Cortex of kidney (tissue), 1 donor: Measurements from ENCODE around the gene SCCPDH.

Experiments
- DNase-seq: peaks from one replicate; lab custom pipeline; 2025; lab: John Stamatoyannopoulos, UW

Gene SCCPDH

DNA sequence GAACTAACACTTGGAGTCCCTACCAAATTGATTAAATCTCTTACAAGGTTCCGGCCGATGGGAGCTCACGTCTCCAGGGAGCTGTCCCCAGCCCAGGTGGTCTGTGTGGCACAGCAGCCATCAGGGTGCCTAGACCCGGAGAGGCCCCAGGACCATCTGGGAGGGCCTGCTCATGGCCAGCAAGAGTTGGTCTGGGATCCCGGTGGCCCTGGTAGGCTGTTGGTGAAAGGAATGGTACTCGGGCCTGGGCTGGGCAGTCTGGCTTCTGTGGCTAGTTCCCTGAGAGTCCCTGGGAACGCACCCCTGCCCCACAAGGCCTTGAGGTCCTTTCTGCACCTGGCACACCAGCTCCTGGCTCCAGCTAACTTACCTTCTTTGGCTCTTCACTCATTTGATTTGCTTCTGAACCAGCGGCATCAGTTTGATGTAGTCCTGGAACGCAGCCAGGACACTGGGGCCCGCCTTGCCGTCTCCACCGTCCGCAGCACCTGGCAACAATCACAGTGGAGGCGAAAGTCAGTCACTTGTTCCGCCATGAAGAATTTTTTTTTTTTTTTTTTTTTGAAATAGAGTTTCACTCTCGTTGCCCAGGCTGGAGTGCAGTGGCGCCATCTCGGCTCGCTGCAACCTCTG, 62.5 kb downstream of the SCCPDH start:
- no peak for DNase-seq

DNA sequence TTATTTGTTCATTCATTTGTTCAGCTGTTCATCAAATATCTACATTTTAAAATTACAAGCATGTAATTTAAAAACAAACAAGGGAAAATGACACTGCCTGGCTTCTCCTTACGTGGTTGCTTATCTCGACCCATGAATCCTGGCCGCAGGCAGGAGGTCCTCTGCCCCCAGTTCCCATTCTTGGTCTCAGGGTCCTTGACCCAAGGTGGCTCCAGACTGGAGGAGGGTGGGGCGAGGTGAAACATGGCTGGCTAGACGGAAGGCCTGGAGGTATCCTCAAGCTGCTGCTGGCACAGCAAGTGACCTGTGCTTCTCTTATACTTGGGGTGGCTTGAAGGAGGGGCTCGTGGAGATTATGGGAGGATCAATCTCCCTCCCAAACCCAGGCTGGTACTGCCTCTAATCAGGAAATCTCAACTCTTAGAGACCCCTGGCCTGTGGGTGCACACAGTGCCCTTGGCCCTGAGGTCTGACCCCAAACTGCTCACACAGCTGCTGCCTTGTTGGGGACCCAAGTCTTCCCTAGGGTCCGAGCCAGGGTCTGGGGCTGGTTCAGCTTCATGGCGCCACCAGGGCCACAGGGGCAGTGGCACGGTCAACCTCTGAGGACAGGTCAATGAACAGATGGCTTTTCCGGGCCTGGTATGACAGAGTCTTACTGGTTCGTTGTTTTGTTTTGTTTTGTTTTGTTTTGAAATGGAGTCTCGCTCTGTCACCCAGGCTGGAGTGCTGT, 63.7 kb downstream of the SCCPDH start:
- DNase-seq, result no peak

DNA sequence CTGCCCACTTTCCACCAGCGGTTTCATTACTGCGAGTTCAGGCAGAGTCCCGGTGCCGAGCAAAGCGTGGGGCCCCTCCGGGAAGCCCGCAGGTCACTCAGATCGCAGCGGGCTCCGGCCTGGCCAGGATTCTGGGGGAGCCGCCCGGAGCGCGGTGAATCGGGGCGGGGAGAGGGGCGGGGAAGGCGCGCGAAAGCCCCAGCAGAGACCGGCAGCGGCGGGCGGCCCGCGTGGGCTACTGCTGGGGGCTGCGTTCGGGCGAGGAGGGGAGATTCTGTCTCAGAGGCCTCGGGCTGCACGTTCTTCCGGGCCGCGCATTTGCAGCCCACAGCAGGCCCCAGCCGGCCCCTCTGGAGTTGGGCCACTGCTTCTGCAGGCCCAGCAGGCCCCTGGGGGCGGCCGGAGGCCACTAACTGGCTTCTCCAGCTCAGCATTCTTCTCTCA, 64.7 kb downstream of the SCCPDH start:
- no peak for DNase-seq

DNA sequence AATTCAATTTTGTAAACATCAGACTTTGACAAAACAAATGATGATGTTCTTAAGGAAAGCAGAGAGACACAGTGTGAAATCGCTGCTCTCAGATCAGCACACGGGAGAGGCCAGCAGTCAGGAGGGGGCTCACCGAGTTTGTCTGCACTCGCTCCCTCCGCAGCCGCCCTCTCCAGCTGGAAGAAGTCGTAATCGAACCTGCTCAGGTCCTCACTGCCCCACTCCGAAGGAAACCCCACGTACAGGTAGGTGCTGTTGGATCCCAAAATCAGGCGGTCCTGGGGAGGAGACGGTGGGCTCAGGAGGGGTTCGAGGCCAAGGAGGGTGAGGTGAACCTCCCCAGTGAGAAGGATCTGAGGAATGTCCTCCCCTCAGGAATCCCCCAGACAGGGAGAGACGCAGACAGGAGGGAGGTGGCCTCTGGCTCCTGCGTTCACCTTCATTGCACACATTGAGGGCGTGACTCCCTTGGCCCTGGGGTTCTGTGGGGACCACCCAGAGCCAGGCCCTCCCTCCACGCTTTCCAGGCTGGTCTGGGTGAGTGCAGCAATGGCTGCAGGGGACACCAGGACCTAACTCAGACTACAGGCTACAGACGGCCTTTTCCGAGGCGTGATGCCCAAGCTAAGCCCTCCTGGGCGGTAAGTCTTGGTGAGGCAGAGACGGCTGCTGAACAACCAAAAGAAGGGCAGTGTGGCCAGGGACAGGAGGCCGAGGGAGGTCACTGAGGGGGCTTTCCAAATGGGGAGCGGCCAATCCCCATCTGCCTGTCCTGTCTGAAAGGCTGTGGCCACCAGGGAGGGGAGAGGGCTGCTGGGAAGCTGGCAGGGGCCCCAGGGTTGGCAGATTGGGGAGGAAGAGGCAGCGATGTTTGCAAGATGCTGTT, 65.5 kb downstream of the SCCPDH start:
- no peak for DNase-seq

DNA sequence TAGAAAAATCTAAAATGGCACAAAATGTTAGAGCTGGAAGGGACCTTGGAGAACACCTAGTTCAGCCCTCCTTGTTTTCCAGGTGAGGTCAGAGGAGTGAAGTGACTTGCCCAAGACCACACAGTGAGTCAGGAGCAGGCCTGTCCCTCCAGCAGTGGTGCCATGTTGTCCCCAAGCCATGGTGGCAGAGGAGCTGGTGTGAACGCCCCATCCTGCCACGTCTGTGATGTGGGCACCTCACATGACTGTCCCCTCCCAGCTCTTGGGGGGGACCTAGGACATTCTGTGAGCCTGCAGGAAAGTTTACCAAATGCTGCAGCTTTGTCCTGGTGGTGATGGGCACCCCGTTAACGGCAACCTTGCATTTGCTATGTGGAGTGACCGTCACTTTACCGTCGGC, 66.2 kb downstream of the SCCPDH start:
- no peak for DNase-seq

DNA sequence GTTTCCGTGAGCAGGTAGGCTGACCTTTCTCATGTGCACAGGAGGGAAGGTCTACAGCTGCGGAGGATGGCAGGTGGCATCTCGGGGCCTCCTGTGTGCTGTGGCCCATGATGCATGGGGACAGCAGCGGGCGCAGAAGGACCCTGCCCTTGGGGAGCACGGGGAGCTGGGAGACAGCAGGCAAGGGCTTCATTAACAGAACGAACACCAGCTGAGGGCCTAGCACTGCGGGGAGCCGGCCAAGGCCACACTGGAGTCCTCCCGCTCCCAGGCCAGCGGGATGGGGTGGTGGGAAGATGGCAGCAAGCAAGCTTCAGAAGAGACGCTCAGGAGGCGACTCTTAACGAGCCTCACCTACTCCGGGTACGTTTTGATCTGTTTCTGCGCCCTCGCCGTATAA, 66.6 kb downstream of the SCCPDH start:
- DNase-seq, result no peak

DNA sequence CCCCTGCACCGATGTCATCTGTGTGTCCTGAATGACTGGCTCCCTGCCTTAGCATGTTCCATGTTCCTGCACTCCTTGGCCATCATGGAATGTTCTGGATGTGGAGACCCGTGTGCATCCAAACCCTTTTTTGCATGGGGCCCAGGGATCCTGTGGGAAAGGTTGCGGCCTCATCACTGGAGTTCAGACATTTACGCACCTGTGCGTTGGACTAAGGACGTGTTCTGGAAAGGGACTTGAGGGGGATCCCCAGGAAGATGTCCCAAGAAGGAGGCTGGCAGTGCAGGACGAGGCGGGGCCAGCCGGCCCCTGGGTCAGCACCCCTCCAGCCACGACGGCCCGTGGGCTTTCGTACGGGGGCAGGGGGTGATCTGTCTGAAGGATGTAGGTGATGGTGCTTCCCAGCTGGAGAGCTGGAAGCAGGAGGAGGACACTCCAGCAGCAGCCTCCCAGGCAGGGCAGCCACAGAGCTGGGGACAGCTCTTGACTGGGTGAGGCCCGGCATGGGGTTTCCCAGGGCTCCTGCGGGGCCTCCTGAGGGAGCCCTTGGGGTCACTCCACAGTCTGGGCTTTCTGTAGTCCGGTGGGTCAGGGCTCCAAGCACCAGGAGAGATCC, 67.2 kb downstream of the SCCPDH start:
- DNase-seq, result no peak

DNA sequence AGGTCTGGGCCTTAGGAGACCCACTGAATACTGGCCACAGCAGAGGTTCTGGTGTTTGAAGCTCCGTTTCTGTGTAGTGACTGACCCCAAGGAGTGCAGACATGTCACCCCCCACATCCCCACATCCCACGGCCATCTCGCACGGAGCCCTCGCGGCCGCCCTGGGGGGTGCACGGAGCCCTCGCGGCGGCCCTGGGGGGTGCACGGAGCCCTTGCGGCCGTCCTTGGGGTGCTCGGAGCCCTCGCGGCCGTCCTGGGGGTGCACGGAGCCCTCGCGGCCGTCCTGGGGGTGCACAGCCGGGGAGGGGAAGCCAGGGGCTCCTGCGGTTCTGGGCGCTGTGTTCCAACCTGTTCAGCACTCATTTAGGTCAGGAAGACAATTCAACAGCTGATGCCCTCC, 68.4 kb downstream of the SCCPDH start:
- DNase-seq, result no peak

DNA sequence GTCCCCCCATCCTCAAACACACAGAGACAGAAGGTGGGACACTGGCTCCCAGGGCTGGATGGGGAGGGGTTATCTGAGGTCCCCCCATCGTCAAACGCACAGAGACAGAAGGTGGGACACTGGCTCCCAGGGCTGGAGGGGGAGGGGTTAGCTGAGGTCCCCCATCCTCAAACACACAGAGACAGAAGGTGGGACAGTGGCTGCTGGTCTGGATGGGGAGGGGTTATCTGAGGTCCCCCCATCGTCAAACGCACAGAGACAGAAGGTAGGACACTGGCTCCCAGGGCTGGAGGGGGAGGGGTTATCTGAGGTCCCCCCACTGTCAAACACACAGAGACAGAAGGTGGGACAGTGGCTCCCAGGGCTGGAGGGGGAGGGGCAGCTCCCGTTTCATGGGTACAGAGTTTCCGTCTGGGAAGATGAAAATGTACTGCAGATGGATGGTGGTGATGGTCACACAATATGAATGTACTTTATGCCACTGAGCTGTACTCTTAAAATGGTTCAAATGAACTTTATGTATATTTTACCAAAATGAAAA, 69.2 kb downstream of the SCCPDH start:
- no peak for DNase-seq

DNA sequence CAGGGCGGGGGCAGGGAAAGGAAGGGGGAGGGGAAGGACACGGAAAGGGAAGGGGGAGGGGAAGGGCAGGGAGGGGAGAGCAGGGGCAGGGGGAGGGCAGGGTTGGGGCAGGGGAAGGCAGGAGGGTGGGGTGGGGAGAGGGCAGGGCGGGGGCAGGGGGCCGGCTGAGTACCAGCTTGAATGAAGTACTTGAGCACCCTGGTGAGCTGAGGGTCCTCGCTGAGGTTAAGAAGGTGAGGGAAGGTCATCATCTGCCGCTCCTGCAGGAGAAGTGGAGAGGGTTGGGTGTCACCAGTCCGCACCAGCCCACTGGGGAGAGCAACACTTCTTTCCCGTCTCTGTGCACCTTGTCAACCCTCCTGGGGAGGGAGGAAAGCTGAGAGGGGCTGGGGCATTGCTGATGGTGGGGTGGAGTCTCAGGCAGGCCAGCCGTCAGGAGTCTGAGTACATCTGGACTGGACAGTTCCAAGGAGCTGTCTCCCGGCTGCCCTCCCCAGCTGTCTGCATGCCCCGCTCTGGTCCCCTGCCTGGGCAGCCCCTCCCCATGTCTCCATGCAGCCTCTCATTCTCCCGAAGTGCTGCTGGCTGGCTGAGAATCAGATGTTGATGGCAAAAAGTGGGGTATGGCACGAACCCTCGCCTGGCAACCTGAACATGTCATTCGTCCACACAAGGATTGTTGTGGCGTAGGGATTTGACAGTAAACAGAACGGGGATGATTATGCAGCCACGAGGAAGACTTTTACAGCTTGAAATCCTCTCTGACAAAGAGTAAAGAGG, 70.0 kb downstream of the SCCPDH start:
- no peak for DNase-seq

DNA sequence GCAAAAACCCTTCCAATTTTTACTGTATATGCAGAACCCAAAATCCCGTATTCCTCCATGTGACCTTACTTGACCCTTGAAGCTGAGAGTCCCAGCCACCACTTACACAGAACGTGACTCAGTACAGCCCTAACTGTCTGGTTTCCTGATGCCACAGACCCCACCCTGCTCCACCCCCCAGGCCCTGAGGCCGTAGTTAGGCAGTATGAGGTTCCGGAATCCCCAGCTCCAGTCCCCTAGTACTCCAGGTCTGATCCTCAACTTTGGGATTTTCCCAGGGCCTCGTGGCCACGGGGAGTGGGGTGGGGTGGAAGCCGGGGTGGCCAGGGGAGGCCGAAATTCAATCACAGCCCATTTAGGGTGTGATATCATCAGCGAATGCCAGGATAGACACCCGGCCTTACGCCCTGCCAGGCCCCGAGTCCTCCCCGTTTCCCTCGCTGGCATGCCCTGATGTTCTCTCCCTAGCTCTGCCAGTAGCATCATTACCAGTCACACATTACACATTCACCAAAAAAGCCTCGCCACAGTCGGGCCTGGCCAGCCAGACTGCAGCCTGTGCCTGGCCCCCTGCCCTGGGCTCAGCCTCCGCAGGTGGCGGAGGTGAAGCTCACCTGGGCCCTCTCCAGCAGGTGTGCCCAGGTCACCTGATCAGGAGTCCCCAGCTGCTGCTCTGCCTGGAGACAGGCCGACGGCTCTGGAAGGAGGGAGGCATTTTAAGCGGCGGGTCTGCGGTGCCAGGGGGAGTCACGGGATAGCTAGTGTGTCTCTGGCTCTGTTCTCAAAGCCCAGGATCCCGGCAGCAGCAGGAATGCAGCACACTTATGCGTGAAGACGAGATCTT, 70.8 kb downstream of the SCCPDH start:
- DNase-seq, result no peak

DNA sequence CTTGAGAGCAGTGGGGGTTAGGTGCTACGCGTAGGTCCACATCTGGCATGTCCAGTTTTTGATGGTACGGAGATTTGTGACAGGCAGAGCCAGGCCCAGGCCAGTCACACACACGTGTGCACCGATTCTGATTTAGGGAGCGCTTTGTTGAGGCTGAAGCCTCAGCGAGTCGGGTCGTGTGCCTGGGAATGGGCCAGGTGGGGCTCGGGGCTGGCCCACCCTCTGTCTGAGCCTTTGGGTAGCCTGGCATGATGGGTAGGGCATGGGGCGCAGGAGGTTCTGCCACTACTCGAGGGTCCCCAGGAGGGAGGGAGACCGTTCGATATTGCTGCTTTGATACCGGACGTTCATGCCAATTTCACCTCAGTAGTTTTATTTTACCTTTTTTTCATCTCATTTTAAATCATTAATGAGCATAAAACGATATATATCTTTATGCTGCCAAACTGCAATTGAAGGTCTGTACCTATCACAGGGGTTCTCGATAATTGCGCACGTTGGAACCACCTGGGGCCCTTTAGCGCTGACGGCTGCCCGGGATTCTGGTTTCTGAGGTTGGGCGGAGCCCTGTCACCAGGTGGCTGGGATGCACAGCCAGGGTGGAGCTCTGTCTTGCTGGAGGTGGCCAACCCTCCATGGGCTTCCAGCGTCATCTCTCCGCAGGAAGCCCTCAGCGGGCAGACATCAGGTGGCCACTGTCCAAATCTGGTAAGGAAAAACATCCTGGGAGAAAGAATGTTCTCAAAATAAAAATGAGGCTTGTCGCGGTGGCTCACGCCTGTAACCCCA, 71.9 kb downstream of the SCCPDH start:
- DNase-seq, result no peak

DNA sequence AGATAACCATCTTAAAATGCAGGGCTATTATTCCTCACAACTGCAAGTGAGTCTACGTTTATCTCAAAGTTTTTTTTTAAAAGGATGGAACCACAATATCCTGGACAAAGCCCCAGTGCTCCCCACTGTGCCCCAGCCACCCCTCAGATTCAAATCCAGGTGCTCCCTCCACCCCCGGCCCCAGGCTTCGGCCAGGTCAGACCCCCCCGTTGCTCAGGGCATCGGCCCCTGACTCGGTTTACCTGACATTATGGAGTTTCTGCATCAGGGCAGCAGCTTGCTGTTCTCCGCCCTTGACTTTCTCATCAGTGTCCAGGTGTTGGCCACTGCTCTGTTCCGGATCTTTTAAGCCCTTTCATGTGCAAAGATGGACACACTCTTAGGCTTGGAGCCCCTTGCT, 72.9 kb downstream of the SCCPDH start:
- DNase-seq, result no peak

DNA sequence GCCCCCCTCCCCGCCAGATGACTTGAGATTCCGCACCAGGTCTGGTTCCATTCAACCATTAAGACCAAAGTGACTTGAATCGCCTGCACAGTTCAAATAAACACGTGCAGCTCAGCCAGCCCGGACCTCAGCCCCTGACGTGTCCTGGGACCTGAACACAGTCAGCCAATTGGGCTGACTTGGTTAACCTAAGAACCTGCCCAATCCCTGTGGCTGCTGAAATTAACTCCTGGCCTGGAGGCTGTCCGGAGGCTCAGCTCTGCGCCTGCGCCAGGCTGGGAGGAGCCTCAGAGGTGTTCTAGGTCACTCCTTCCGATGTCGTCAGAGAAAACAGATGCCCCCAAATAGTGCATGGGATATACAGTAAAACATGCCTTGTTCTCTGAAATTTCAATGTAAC, 73.4 kb downstream of the SCCPDH start:
- no peak for DNase-seq

DNA sequence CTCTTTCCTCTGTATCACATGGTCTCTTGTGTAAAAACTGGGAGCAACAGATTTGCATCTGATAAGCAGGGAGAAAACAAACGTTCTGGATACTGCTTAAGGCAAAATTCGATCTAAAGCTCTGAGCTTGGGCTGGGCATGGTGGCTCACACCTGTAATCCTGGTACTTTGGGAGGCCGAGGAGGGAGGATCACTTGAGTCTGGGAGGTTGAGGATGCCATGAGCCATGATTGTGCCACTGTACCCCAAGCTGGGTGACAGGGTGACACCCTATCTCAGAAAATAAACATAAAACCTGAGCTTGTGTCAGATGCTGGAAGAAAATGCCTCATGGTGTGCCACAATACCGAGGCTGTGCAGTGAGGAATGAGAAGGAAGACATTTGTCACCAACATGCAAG, 73.9 kb downstream of the SCCPDH start:
- DNase-seq, result no peak

DNA sequence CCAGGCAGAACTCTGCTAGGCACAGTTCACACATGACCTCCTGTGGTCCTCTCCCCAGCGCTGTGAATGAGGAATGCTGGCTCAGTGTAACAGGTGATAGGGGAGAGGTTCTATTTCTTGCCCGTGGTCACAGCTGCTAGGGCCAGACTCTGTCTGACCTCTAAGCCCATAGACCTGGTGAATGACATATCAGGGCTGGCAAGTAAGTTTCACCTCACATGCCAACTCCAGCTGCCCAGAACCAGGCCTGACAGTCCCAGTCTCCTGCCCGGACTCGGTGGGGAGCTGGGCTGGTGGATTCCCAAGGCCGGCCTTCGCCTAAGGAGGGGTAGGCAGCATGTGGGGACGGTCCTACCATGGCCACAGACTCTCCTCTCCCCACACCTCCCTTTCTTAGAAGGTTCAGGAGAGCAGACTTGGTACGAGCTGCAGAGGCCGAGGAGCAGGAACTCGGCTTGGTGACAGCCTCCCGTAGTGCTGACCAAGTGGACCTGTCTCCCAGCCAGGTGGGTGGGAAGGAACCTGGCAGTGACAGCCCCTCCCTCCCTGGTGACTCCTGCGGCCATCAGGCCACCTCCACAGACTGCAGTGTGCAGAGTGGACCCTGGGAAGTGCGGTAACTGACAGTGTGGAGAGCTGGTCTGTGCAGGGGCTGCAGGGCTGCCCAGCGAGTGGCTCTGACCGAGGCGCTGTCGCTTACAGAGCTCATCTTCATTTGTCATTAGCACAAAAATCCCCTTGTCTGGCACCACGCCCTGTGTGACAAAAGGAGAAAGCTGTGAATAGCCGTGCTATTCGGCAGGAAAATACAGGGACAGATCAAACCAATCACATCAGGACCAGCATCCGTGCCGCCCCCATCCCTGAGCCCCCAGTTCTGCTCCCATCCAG, 74.6 kb downstream of the SCCPDH start:
- no peak for DNase-seq

DNA sequence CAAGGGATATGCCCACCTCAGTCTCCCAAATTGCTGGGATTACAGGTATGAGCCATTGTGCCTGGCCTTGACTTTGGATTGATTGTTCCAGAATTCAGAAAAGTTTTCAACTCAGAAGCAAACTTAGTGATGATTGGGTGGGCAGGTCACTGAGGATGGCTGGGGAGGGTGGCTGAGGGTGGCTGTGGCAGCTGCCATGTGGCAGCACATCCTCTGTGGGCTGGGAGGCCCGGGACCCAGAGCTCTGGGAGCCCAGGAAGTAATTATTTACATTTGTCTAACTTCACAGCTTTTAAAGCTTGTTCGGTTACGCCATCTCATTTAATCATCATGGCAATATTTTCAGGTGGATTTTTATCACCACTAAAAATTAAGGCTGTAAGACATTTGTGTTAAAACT, 76.1 kb downstream of the SCCPDH start:
- no peak for DNase-seq

DNA sequence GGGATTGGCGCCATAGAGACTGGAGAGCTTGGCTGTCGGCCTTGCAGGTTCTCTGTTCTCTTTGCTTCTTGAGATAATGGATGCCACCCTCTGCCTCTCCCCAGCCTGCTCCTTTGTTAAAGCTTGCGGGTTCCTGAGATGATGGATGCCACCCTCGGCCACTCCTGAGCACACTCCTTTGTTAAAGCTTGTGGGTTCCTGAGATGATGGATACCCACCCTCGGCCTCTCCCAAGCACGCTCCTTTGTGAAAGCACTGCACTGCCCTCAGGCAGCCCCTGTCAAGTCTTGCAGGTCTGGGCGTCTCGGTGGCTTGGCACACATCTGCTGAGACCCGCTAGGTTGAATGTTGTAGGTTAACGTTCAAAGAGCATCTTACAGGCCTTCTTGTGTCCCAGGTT, 76.5 kb downstream of the SCCPDH start:
- no peak for DNase-seq
